Tibial artery (tissue), 4 donors: Measurements from ENCODE around the gene SLC27A6.

Experiments used
- DNase-seq, 2 donors: peaks; one replicate each; pipeline ENCODE4 v3.0.0-alpha.2; 2019
- H3K27ac ChIP-seq, 2 donors: fragments of 200-600 bp; sonication (generic) in 1 of 2; 1 replicate in 1 of 2; 2 replicates in 1 of 2; pipeline ENCODE4 v1.5.1; 2018 to 2019; ENCODE audit warnings: mild to moderate bottlenecking in 1 of 2
- H3K27me3 ChIP-seq, 2 donors: fragments of 200-600 bp; sonication (generic) in 1 of 2; one replicate each; pipeline versions ENCODE4 v1.5.1 to v1.6.0; 2016 to 2019
- H3K36me3 ChIP-seq, 3 donors: fragments of 200-600 bp; sonication (generic) in 2 of 3; one replicate each; pipeline ENCODE4 v1.5.1; 2016 to 2019; ENCODE audit warnings: mild to moderate bottlenecking in 2 of 3
- H3K4me1 ChIP-seq, 4 donors: fragments of 200-600 bp; sonication (generic) in 2 of 4; 1 replicate in 3 of 4; 2 replicates in 1 of 4; pipeline ENCODE4 v1.5.1; 2016 to 2019
- H3K4me3 ChIP-seq, 2 donors: fragments of 200-600 bp; sonication (generic) in 1 of 2; 1 replicate in 1 of 2; 2 replicates in 1 of 2; pipeline ENCODE4 v1.5.1; 2018 to 2019; ENCODE audit warnings: mild to moderate bottlenecking in 2 of 2
- H3K9me3 ChIP-seq, 3 donors: fragments of 200-600 bp; sonication (generic) in 1 of 3; one replicate each; pipeline ENCODE4 v1.5.1; 2016 to 2019
- CTCF ChIP-seq, 2 experiments: fragments of 200-600 bp in 1 of 2; fragments of 450-650 bp in 1 of 2; IDR thresholded peaks; one replicate each; pipeline ENCODE4 v1.5.1; 2017 to 2019; ENCODE audit warnings: antibody characterized with exemption in 2 of 2, mild to moderate bottlenecking in 1 of 2, moderate library complexity in 1 of 2
- intact Hi-C: fragments of 100-400 bp; cut with DNase I; formaldehyde crosslinking; loops from one replicate; pipeline ENCODE4 v1.15.0; 2023; ENCODE audit warnings: low total_unique reads

SLC27A6 gene

DNA sequence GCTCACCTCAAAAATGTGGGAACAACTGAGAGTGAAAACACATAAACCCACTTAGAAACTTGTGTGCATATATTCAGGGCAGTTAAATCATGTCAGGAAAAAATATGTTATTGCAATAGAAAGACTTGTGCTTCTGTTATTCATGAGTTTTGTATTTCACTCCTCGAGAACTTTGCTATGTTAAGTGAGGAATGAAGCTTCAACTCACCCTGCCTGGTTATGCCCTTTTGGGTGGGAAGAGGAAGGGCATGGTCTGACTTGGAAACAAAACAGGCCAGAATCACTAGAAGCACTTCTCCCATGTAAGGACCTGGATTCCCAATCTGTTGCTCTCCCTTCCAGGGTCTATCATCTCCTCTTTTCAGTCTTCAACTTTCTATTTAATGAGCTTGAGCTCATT, 14.5 kb downstream of the SLC27A6 start:
- DNase-seq, result no peak
- Histone ChIP-seq H3K9me3 (no peaks in the 10 kb centered on the region), H3K27ac (no peak overlapping the region), H3K36me3 (no peaks in the 10 kb centered on the region), H3K4me1 (no peaks in the 10 kb centered on the region), H3K27me3 (no peaks in the 10 kb centered on the region), H3K4me3 (no peak overlapping the region)
- intact Hi-C loops, result no loop called here
- TF ChIP-seq CTCF (IDR thresholded peaks at IDR 0.05), result no peak

GRCh38 chr5:128980917-128981316, 15.6 kb downstream of the SLC27A6 start:
- Histone ChIP-seq H3K36me3 (no peaks in the 10 kb centered on the region), H3K4me3 (no peak overlapping the region), H3K27ac (no peak overlapping the region), H3K9me3 (no peaks in the 10 kb centered on the region), H3K4me1 (no peaks in the 10 kb centered on the region), H3K27me3 (no peaks in the 10 kb centered on the region)
- TF ChIP-seq CTCF (IDR thresholded peaks at IDR 0.05), result no peak
- DNase-seq, result no peak
- intact Hi-C loops, result no loop called here

GRCh38 chr5:128984480-128984879, 19.2 kb downstream of the SLC27A6 start:
- Histone ChIP-seq H3K27me3 (no peaks in the 10 kb centered on the region), H3K4me3 (no peak overlapping the region), H3K36me3 (no peaks in the 10 kb centered on the region), H3K9me3 (no peaks in the 10 kb centered on the region), H3K4me1 (no peaks in the 10 kb centered on the region), H3K27ac (no peak overlapping the region)
- no peak for TF ChIP-seq CTCF (IDR thresholded peaks at IDR 0.05)
- intact Hi-C loops, result no loop called here
- no peak for DNase-seq

- H3K4me1 ChIP-seq, result no peaks in the 10 kb centered on the region
- no peaks in the 10 kb centered on the region for H3K9me3 ChIP-seq
- TF ChIP-seq CTCF (IDR thresholded peaks at IDR 0.05), result no peak
- H3K36me3 ChIP-seq, result no peaks in the 10 kb centered on the region
- no peak overlapping the region for H3K27ac ChIP-seq
- H3K4me3 ChIP-seq, result no peak overlapping the region
- DNase-seq, result no peak
- intact Hi-C loops, result no loop called here
- H3K27me3 ChIP-seq, result no peaks in the 10 kb centered on the region
These were observed 23.2 kb downstream of the SLC27A6 start for GRCh38 chr5:128988476-128988875.

- no peak for DNase-seq
- Histone ChIP-seq H3K4me1 (no peaks in the 10 kb centered on the region), H3K9me3 (no peaks in the 10 kb centered on the region), H3K36me3 (no peaks in the 10 kb centered on the region), H3K27me3 (no peaks in the 10 kb centered on the region), H3K27ac (no peak overlapping the region), H3K4me3 (no peak overlapping the region)
- TF ChIP-seq CTCF (IDR thresholded peaks at IDR 0.05), result no peak
- intact Hi-C loops, result no loop called here
These were observed 36.7 kb downstream of the SLC27A6 start for GRCh38 chr5:129001841-129002526.

GRCh38 chr5:129002527-129002842, 37.2 kb downstream of the SLC27A6 start:
- no peak for TF ChIP-seq CTCF (IDR thresholded peaks at IDR 0.05)
- Histone ChIP-seq H3K4me3 (no peak overlapping the region), H3K9me3 (no peaks in the 10 kb centered on the region), H3K4me1 (no peaks in the 10 kb centered on the region), H3K27me3 (no peaks in the 10 kb centered on the region), H3K36me3 (no peaks in the 10 kb centered on the region), H3K27ac (no peak overlapping the region)
- intact Hi-C loops, result no loop called here
- DNase-seq, result no peak
